Activated naive CD8-positive, alpha-beta T cell treated with anti-CD3 and anti-CD28 coated beads, Interleukin-2, amount 10 ng/mL, durations not matched to agents 7 days and 5 days (primary cell): ENCODE data around the gene XXYLT1. TPM values are rescaled to one million over a fixed set of nuclear protein-coding genes. Genes with fewer than 3 reads are reported as not detected.

ENCODE experiments used
- ATAC-seq: fragments of 150-1000 bp; cut with Tn5 transposase; one replicate; pipeline ENCODE4 v1.10.0; 2021; ENCODE audit warnings: low read depth, moderate library complexity
- POLR2A ChIA-PET: fragments of 350-600 bp; sonication (Branson Sonifier 250); formaldehyde crosslinking; loops from one replicate; lab custom pipeline; 2021; ENCODE audit warnings: antibody characterized with exemption; lab: Charles Lee
- DNase-seq: peaks from one replicate; pipeline ENCODE4 v3.0.0; 2021
- H3K27ac Mint-ChIP-seq: one replicate; pipeline ENCODE4 v1.8.0; 2022; ENCODE audit warnings: mild to moderate bottlenecking, mixed read lengths
- H3K27me3 Mint-ChIP-seq: one replicate; pipeline ENCODE4 v1.8.0; 2022; ENCODE audit warnings: mild to moderate bottlenecking, moderate library complexity, mixed read lengths
- H3K36me3 Mint-ChIP-seq: one replicate; pipeline ENCODE4 v1.8.0; 2021; ENCODE audit warnings: mild to moderate bottlenecking, mixed read lengths
- H3K4me1 Mint-ChIP-seq: one replicate; pipeline ENCODE4 v1.8.0; 2021; ENCODE audit warnings: mixed read lengths
- H3K4me3 Mint-ChIP-seq: one replicate; pipeline ENCODE4 v1.8.0; 2022; ENCODE audit warnings: mild to moderate bottlenecking, moderate library complexity, mixed read lengths
- H3K9me3 Mint-ChIP-seq: one replicate; pipeline ENCODE4 v1.8.0; 2021; ENCODE audit warnings: mixed read lengths
- total RNA-seq, 2 experiments: library from RNA; stranded (reverse); gene quantifications; one replicate each; pipeline ENCODE4 v1.2.3, GENCODE V29; 2021

XXYLT1 gene
- total RNA-seq, 2 experiments from 2014 or later, result 6.8 to 8.3 TPM

- no peak overlapping the region for H3K4me3 Mint-ChIP-seq
- H3K36me3 Mint-ChIP-seq, result no peaks in the 10 kb centered on the region
- H3K27me3 Mint-ChIP-seq, result no peaks in the 10 kb centered on the region
- POLR2A ChIA-PET, result no interaction called here
- ATAC-seq (no peak), DNase-seq (no peak)
- peaks cover 1% of the 10 kb centered on the region for H3K9me3 Mint-ChIP-seq
- H3K4me1 Mint-ChIP-seq, result peaks cover 8% of the 10 kb centered on the region
- no peak overlapping the region for H3K27ac Mint-ChIP-seq
Measured at GRCh38 chr3:195123281-195123691, 147.7 kb downstream of the XXYLT1 start.

DNA sequence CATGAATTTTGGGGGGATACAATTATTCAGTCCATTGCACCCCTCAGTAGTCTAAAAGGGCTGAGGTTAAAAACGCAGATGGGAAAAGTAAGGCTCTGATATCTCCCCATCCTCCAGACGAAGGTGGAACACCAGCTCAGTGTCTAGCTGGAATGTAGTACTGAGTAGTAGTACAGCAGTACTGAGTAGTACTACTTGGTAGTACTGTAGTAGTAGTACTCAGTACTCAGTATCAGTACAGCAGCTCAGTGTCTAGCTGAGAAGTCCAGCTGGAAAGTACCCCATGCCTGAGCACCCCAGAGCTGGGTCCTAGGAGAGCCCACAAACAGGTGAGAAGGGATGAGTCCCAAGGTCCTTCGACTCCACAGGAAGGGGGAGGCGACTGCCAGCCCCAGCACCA is 148.7 kb downstream of the XXYLT1 start:
- Mint-ChIP-seq H3K4me1 (peaks cover 7% of the 10 kb centered on the region), H3K9me3 (no peaks in the 10 kb centered on the region), H3K36me3 (no peaks in the 10 kb centered on the region), H3K27me3 (no peaks in the 10 kb centered on the region), H3K4me3 (no peak overlapping the region), H3K27ac (no peak overlapping the region)
- DNase-seq (no peak), ATAC-seq (no peak)
- POLR2A ChIA-PET, result no interaction called here

DNA sequence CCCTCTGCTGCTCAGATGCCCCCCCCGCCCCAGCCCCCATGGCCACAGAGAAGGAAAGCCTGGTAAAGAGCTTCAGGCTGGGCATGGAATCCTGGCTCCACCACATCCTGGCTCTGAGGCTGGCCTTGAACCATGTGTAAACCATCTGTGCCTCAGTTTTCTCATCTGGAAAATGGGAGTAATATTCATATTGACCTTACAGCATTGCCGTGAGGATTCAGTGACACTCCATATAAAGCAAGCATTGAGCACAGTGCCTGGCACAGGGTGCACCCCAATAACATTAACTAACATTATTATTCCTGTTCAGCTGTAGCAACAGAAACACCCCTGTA is 150.7 kb downstream of the XXYLT1 start:
- no peaks in the 10 kb centered on the region for H3K36me3 Mint-ChIP-seq
- DNase-seq (no peak), ATAC-seq (no peak)
- no peak overlapping the region for H3K4me3 Mint-ChIP-seq
- H3K4me1 Mint-ChIP-seq, result peaks cover 5% of the 10 kb centered on the region
- POLR2A ChIA-PET, result no interaction called here
- H3K9me3 Mint-ChIP-seq, result no peaks in the 10 kb centered on the region
- H3K27me3 Mint-ChIP-seq, result no peaks in the 10 kb centered on the region
- no peak overlapping the region for H3K27ac Mint-ChIP-seq

DNA sequence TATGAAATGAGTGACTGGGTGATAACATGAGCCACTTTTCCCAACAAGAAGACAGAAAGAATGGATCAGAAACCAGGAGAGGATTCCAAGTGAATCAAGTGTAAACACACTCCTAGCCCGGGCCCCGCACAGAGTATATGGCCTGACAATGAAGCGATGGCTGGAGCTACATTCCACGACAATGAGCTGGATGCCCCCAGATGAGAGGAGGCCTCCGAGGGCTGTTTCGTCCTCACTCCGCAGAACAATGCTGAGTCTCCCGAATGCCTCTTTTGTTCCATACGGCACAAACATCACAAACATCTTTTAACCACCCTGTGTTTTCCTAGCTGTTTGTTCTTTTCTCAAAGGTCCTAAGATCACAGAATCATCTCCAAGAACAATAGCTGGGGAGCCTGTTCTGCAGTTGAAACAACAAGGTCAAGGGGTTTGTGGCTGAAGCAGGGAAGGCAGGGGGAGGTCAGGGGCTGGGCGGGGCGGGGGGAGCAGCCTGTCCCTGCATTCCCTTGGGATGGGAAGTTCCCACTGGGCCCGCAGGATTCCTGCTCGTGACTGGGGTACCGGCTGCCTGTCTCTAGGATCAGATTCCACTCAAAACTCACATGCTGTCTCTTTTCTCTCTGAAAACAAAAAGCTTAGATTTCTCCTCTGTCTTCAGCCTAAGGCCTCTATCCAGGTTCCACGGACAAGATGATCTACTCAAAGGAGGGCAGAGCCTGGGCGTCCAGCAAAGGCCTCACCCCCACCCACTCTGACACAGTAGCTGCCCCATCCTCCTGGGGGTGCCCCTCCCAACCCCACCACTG is 151.3 kb downstream of the XXYLT1 start:
- POLR2A ChIA-PET, result no interaction called here
- no peaks in the 10 kb centered on the region for H3K36me3 Mint-ChIP-seq
- no peaks in the 10 kb centered on the region for H3K9me3 Mint-ChIP-seq
- H3K27ac Mint-ChIP-seq, result no peak overlapping the region
- H3K27me3 Mint-ChIP-seq, result no peaks in the 10 kb centered on the region
- ATAC-seq, result no peak
- H3K4me1 Mint-ChIP-seq, result peaks cover 5% of the 10 kb centered on the region
- DNase-seq, result no peak
- no peak overlapping the region for H3K4me3 Mint-ChIP-seq

GRCh38 chr3:195118671-195119070 is 152.3 kb downstream of the XXYLT1 start:
- DNase-seq, result no peak
- no peaks in the 10 kb centered on the region for H3K36me3 Mint-ChIP-seq
- H3K4me1 Mint-ChIP-seq, result peaks cover 5% of the 10 kb centered on the region
- no peaks in the 10 kb centered on the region for H3K9me3 Mint-ChIP-seq
- ATAC-seq, result no peak
- H3K27me3 Mint-ChIP-seq, result no peaks in the 10 kb centered on the region
- no peak overlapping the region for H3K27ac Mint-ChIP-seq
- no peak overlapping the region for H3K4me3 Mint-ChIP-seq
- POLR2A ChIA-PET, result no interaction called here

GRCh38 chr3:195117978-195118581 is 152.9 kb downstream of the XXYLT1 start:
- Mint-ChIP-seq H3K27me3 (no peaks in the 10 kb centered on the region), H3K4me1 (peaks cover 5% of the 10 kb centered on the region), H3K27ac (no peak overlapping the region), H3K36me3 (no peaks in the 10 kb centered on the region), H3K4me3 (no peak overlapping the region), H3K9me3 (no peaks in the 10 kb centered on the region)
- DNase-seq, result no peak
- POLR2A ChIA-PET, result no interaction called here
- no peak for ATAC-seq

GRCh38 chr3:195116407-195117185 is 154.4 kb downstream of the XXYLT1 start:
- POLR2A ChIA-PET, result no interaction called here
- no peak overlapping the region for H3K27ac Mint-ChIP-seq
- H3K27me3 Mint-ChIP-seq, result no peaks in the 10 kb centered on the region
- H3K9me3 Mint-ChIP-seq, result no peaks in the 10 kb centered on the region
- no peaks in the 10 kb centered on the region for H3K36me3 Mint-ChIP-seq
- H3K4me3 Mint-ChIP-seq, result no peak overlapping the region
- peaks cover 5% of the 10 kb centered on the region for H3K4me1 Mint-ChIP-seq
- no peak for ATAC-seq
- DNase-seq, result no peak

DNA sequence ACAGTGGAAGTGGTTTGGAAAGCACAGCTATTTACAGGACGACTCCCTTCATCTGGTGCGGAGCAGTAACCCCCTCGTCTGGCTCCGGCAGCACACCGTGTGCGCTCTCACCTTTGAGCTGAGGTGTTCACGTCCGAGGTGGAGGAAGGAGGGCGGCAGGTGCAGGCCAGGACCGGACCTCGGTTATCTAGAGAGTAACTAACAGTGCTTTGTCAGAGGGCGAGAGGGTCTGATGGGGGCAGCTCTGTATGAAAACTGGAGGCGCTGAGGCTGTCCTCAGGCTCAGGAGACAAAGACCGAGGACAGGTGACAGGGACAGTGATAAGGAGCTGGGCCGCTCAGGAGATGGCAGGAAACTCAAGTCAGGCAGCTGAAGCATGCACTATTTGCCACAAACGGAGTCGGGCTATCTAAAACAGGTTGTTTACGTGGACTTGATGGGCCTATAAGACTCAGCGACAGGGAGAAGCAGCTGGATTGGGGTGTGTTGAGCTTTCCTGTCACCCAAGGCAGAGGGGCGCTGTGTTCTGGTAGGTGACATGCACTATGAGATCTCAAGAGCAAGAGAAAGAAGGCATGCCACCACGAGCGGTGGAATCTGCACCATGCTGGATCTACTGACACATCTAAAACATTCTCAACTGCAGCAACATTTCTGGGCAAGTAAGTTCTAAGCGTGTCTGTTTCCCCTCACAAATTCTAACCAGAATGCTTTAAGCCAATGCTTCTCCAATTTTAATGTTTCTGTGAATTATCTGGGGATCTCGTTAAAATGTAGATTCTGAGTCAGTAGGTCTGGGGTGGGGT is 155.2 kb downstream of the XXYLT1 start:
- H3K4me3 Mint-ChIP-seq, result no peak overlapping the region
- no peaks in the 10 kb centered on the region for H3K27me3 Mint-ChIP-seq
- no peaks in the 10 kb centered on the region for H3K9me3 Mint-ChIP-seq
- no peak for DNase-seq
- H3K27ac Mint-ChIP-seq, result no peak overlapping the region
- H3K4me1 Mint-ChIP-seq, result peaks cover 5% of the 10 kb centered on the region
- no peak for ATAC-seq
- POLR2A ChIA-PET, result no interaction called here
- no peaks in the 10 kb centered on the region for H3K36me3 Mint-ChIP-seq

DNA sequence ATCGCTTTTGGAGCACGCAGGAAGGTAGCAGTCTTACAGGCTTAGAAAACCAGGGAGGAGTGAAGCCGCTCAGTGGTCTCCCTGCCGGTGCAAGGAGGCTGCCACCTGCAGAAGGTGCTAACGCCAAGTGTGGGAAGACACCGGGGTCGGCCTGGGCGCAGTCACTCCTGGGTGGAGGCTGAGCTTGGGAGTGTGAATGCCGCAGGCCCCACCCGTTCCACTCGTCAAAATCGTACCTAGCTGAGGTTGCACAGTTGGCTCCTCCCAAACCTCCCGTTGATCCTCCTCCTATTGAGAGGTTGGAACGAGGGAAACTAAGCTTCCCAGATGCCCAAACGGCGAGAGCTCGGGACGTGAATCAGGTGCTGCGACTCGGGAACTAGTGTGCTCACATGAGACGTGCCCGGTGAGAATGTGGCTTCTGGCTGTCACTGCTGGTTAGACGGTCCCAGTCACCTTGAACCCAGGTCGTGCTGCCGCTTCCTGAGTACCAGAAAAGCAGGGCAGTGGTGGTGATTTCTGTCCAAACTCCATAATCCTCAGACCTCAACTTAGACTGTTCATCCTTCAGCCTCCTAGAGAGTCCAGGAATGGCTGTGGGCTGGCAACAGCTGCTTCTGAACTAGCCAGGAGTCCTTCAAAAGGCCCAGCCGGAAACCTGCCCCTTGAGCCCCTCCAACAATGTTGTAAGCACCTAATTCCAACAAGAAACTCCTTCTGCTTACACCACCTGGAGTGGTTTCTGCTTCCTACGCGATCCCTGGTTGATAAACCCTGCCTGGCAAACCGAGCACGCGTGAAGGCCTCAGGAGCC is 156.0 kb downstream of the XXYLT1 start:
- DNase-seq (no peak), ATAC-seq (no peak)
- H3K9me3 Mint-ChIP-seq, result no peaks in the 10 kb centered on the region
- no peak overlapping the region for H3K27ac Mint-ChIP-seq
- no peaks in the 10 kb centered on the region for H3K27me3 Mint-ChIP-seq
- H3K36me3 Mint-ChIP-seq, result no peaks in the 10 kb centered on the region
- POLR2A ChIA-PET, result no interaction called here
- peaks cover 5% of the 10 kb centered on the region for H3K4me1 Mint-ChIP-seq
- no peak overlapping the region for H3K4me3 Mint-ChIP-seq

- Mint-ChIP-seq H3K9me3 (no peaks in the 10 kb centered on the region), H3K27ac (no peak overlapping the region), H3K36me3 (no peaks in the 10 kb centered on the region), H3K4me3 (no peak overlapping the region), H3K4me1 (peaks cover 5% of the 10 kb centered on the region), H3K27me3 (no peaks in the 10 kb centered on the region)
- POLR2A ChIA-PET, result interaction anchor here (0.6 kb wide), 1 partner anchor 53 kb away, joined by 3 read pairs; no protein-coding TSS in a partner anchor
- ATAC-seq (no peak), DNase-seq (peak; percentile 6)
Measured at GRCh38 chr3:195113536-195114425, 157.2 kb downstream of the XXYLT1 start.

DNA sequence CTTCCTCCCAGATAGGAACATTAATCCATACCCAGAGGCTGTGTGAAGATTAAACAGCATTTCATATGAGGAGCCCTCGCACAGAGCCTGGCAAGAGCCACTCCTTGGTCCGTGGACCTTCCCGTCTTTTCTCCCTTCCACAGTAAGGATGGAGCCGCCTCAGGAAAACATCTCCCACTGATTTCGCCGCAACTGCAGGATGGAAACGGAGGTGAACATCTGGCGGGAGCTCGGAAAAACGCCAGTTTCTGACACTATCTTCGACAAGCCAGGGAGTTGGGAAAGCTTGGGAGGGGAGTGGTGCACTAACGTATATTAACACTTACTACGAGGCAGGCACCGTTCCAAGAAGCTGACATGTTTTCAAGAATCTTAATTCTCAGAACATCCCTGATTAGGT is 157.9 kb downstream of the XXYLT1 start:
- ATAC-seq (no peak), DNase-seq (peak; percentile 7)
- H3K9me3 Mint-ChIP-seq, result no peaks in the 10 kb centered on the region
- POLR2A ChIA-PET, result interaction anchor here (0.6 kb wide), 1 partner anchor 54 kb away, joined by 3 read pairs; no protein-coding TSS in a partner anchor
- H3K36me3 Mint-ChIP-seq, result no peaks in the 10 kb centered on the region
- no peak overlapping the region for H3K4me3 Mint-ChIP-seq
- H3K27ac Mint-ChIP-seq, result no peak overlapping the region
- peaks cover 5% of the 10 kb centered on the region for H3K4me1 Mint-ChIP-seq
- H3K27me3 Mint-ChIP-seq, result no peaks in the 10 kb centered on the region

DNA sequence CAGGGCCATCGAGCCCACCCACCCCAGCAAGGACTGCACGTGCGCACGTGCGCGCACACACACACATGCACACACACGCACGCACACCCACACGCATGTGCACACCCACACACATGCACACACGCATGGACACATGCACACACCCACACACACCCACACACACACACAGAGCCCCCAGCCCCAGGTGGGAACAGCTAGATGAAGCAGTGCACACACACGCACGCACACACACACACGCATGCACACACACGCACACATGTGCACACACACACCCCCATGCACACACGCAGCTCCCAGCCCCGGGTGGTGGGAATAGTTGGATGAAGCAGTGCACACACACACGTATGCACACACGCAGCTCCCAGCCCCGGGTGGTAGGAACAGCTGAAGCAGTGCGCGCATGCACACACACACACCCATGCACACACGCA is 158.6 kb downstream of the XXYLT1 start:
- no peak overlapping the region for H3K4me3 Mint-ChIP-seq
- DNase-seq (no peak), ATAC-seq (no peak)
- POLR2A ChIA-PET, result no interaction called here
- no peak overlapping the region for H3K27ac Mint-ChIP-seq
- H3K4me1 Mint-ChIP-seq, result peaks cover 3% of the 10 kb centered on the region
- H3K9me3 Mint-ChIP-seq, result no peaks in the 10 kb centered on the region
- no peaks in the 10 kb centered on the region for H3K27me3 Mint-ChIP-seq
- H3K36me3 Mint-ChIP-seq, result no peaks in the 10 kb centered on the region
